NCI-H510A treated with DMSO at 0.1 percent for 48 hours (cell line): ENCODE data around the gene SFN.
"Not testable (repeated sequence)": the region's sequence is repeated elsewhere in the genome, so short reads cannot be mapped to it uniquely, and the experiment has no call there.

Experiments
- DNase-seq: peaks from one replicate; lab custom pipeline; 2025; lab: John Stamatoyannopoulos, UW

The SFN gene

GRCh38 chr1:26862781-26863684 lies at the start of gene SFN:
SFN (plus strand) TSS chr1:26863149; CDS start chr1:26863213, 64 bp downstream.
- DNase-seq: peak; percentile 96

- DNase-seq: no peak
Observed at GRCh38 chr1:26814377-26814776, 48.6 kb upstream of the SFN start.

GRCh38 chr1:26814893-26815292 lies 48.1 kb upstream of the SFN start:
- no peak for DNase-seq

- DNase-seq: no peak
Observed at GRCh38 chr1:26820784-26821269, 42.1 kb upstream of the SFN start.

GRCh38 chr1:26822737-26823395 lies 40.1 kb upstream of the SFN start:
- DNase-seq: no peak

GRCh38 chr1:26824731-26825130 lies 38.2 kb upstream of the SFN start:
- DNase-seq: no peak

GRCh38 chr1:26826261-26827105 lies 36.5 kb upstream of the SFN start, which contains the start of gene ZDHHC18:
ZDHHC18 (plus strand) TSS chr1:26826688; CDS start chr1:26826805, 117 bp downstream.
- DNase-seq: peak; percentile 64

- DNase-seq: no peak
Observed at GRCh38 chr1:26827106-26827604, 35.8 kb upstream of the SFN start.

GRCh38 chr1:26827663-26828062 lies 35.3 kb upstream of the SFN start:
- DNase-seq: no peak

GRCh38 chr1:26828411-26828991 lies 34.4 kb upstream of the SFN start:
- DNase-seq: no peak

GRCh38 chr1:26829184-26829911 lies 33.6 kb upstream of the SFN start:
- DNase-seq: no peak

GRCh38 chr1:26831059-26831458 lies 31.9 kb upstream of the SFN start:
- DNase-seq: no peak

- DNase-seq: peak; percentile 19
Observed at GRCh38 chr1:26831546-26832248, 31.3 kb upstream of the SFN start.

GRCh38 chr1:26832249-26832960 lies 30.5 kb upstream of the SFN start:
- no peak for DNase-seq

GRCh38 chr1:26833432-26834405 lies 29.2 kb upstream of the SFN start:
- no peak for DNase-seq

- not testable (repeated sequence) for DNase-seq
Observed at GRCh38 chr1:26837665-26838064, 25.3 kb upstream of the SFN start.

GRCh38 chr1:26838474-26839338 lies 24.2 kb upstream of the SFN start:
- DNase-seq: no peak
